GM23338 (cell line): ENCODE measurements around the gene SSTR5. TPM values are rescaled to one million over a fixed set of nuclear protein-coding genes. Genes with fewer than 3 reads are reported as not detected.

Experiments
- ATAC-seq: fragments of 200-7000 bp; cut with Tn5 transposase; 3 replicates; pipeline ENCODE4 v1.9.1; 2020
- DNase-seq: peaks from one replicate; pipeline ENCODE4 v3.0.0-alpha.2; 2015; ENCODE audit warnings: low spot score
- H2AFZ ChIP-seq: fragments of 200-600 bp; sonication (generic); 2 replicates; pipeline ENCODE4 v1.8.0; 2016; ENCODE audit warnings: antibody characterized with exemption, mild to moderate bottlenecking, moderate library complexity
- H3F3A ChIP-seq: fragments of 200-600 bp; sonication (generic); replicated peaks from 2 replicates; pipeline ENCODE4 v1.8.0; 2017; ENCODE audit warnings: antibody characterized with exemption, mixed run types, low read depth
- H3K27ac ChIP-seq: fragments of 200-600 bp; sonication (generic); 2 replicates; pipeline ENCODE4 v1.6.1; 2016; ENCODE audit warnings: low read depth
- H3K27me3 ChIP-seq: fragments of 200-600 bp; sonication (generic); 2 replicates; pipeline ENCODE4 v1.8.0; 2016; ENCODE audit warnings: mild to moderate bottlenecking, mixed run types, moderate library complexity; ENCODE audit not compliant: insufficient read depth
- H3K36me3 ChIP-seq: fragments of 200-600 bp; sonication (generic); 2 replicates; pipeline ENCODE4 v1.8.0; 2016; ENCODE audit warnings: mild to moderate bottlenecking; ENCODE audit not compliant: insufficient read depth
- H3K4me1 ChIP-seq: fragments of 200-600 bp; sonication (generic); 2 replicates; pipeline ENCODE4 v1.8.0; 2016; ENCODE audit warnings: mild to moderate bottlenecking, moderate library complexity; ENCODE audit not compliant: insufficient read depth
- H3K4me2 ChIP-seq: fragments of 200-600 bp; sonication (generic); 2 replicates; pipeline ENCODE4 v1.7.1; 2017; ENCODE audit warnings: mixed run types
- H3K4me3 ChIP-seq: fragments of 200-600 bp; sonication (generic); 2 replicates; pipeline ENCODE4 v1.6.1; 2016; ENCODE audit warnings: mixed run types
- H3K79me2 ChIP-seq: fragments of 200-600 bp; sonication (generic); replicated peaks from 2 replicates; pipeline ENCODE4 v1.8.0; 2017; ENCODE audit warnings: mild to moderate bottlenecking; ENCODE audit not compliant: insufficient read depth
- H3K9me2 ChIP-seq: fragments of 200-600 bp; sonication (generic); 2 replicates; pipeline ENCODE4 v1.8.0; 2017; ENCODE audit not compliant: insufficient read depth
- H4K20me1 ChIP-seq: fragments of 200-600 bp; sonication (generic); replicated peaks from 2 replicates; pipeline ENCODE4 v1.8.0; 2017; ENCODE audit warnings: mild to moderate bottlenecking; ENCODE audit not compliant: insufficient read depth
- H3K27ac Mint-ChIP-seq: 2 replicates; pipeline ENCODE4 v1.8.0; 2020; ENCODE audit warnings: inconsistent platforms, mild to moderate bottlenecking, moderate library complexity, mixed read lengths
- H3K27me3 Mint-ChIP-seq: 3 replicates; pipeline ENCODE4 v1.8.0; 2022; ENCODE audit warnings: low read depth, mild to moderate bottlenecking, moderate library complexity, mixed read lengths, inconsistent platforms; ENCODE audit not compliant: insufficient read depth, poor library complexity
- H3K36me3 Mint-ChIP-seq: 3 replicates; pipeline ENCODE4 v1.8.0; 2021; ENCODE audit warnings: low read depth, mild to moderate bottlenecking, inconsistent platforms, moderate library complexity, mixed read lengths
- H3K4me1 Mint-ChIP-seq: 3 replicates; pipeline ENCODE4 v1.8.0; 2020; ENCODE audit warnings: mild to moderate bottlenecking, inconsistent platforms, mixed read lengths
- H3K4me3 Mint-ChIP-seq: 3 replicates; pipeline ENCODE4 v1.8.0; 2021; ENCODE audit warnings: moderate library complexity, mild to moderate bottlenecking, inconsistent platforms, mixed read lengths
- H3K9me3 Mint-ChIP-seq: 3 replicates; pipeline ENCODE4 v1.8.0; 2020; ENCODE audit warnings: moderate library complexity, mild to moderate bottlenecking, inconsistent platforms, mixed read lengths
- EZH2 ChIP-seq: fragments of 200-600 bp; sonication (generic); IDR thresholded peaks from one replicate; pipeline ENCODE4 v1.8.0; 2017; ENCODE audit warnings: antibody characterized with exemption, mild to moderate bottlenecking, low read depth; ENCODE audit not compliant: unreplicated experiment
- EZH2phosphoT487 ChIP-seq: fragments of 200-600 bp; sonication (generic); IDR thresholded peaks from one replicate; pipeline ENCODE4 v1.8.1; 2018; ENCODE audit warnings: antibody characterized with exemption; ENCODE audit not compliant: unreplicated experiment
- JUNB ChIP-seq: IDR thresholded peaks from one replicate; pipeline ENCODE4 v1.6.1; 2016; ENCODE audit warnings: antibody characterized with exemption; ENCODE audit not compliant: unreplicated experiment
- POLR2AphosphoS5 ChIP-seq: IDR thresholded peaks from 2 replicates; pipeline ENCODE4 v1.6.1; 2016; ENCODE audit warnings: antibody characterized with exemption, low read depth
- STAT1 ChIP-seq: IDR thresholded peaks from one replicate; pipeline ENCODE4 v1.6.1; 2016; ENCODE audit warnings: antibody characterized with exemption; ENCODE audit not compliant: unreplicated experiment
- polyA plus RNA-seq: library from polyadenylated mRNA; unstranded; fragments of >200 nt; fragmentation: Nextera tagmentation; extraction: Ambion mirVana; gene quantifications from 2 replicates; pipeline ENCODE4 v1.2.1, GENCODE V29; 2016
- total RNA-seq: library from RNA; depleted of rRNA; stranded (reverse); fragments of >200 nt; shearing (Covaris generic); gene quantifications from 2 replicates; pipeline ENCODE4 v1.2.3, GENCODE V29; 2014
- TF ChIP-seq, protein P1 (sequence below): fragments of 250-450 bp; sonication (Bioruptor Pico); IDR thresholded peaks from 2 replicates; pipeline ENCODE4 v1.5.0; 2020; ENCODE audit warnings: mild to moderate bottlenecking, moderate library complexity
- TF ChIP-seq, protein P2 (sequence below): IDR thresholded peaks from one replicate; pipeline ENCODE4 v1.6.1; 2018; ENCODE audit warnings: antibody characterized with exemption; ENCODE audit not compliant: unreplicated experiment

The SSTR5 gene
- total and polyA plus RNA-seq, 2 experiments from 2014 or later, result 0.60 to 1.0 TPM

DNA sequence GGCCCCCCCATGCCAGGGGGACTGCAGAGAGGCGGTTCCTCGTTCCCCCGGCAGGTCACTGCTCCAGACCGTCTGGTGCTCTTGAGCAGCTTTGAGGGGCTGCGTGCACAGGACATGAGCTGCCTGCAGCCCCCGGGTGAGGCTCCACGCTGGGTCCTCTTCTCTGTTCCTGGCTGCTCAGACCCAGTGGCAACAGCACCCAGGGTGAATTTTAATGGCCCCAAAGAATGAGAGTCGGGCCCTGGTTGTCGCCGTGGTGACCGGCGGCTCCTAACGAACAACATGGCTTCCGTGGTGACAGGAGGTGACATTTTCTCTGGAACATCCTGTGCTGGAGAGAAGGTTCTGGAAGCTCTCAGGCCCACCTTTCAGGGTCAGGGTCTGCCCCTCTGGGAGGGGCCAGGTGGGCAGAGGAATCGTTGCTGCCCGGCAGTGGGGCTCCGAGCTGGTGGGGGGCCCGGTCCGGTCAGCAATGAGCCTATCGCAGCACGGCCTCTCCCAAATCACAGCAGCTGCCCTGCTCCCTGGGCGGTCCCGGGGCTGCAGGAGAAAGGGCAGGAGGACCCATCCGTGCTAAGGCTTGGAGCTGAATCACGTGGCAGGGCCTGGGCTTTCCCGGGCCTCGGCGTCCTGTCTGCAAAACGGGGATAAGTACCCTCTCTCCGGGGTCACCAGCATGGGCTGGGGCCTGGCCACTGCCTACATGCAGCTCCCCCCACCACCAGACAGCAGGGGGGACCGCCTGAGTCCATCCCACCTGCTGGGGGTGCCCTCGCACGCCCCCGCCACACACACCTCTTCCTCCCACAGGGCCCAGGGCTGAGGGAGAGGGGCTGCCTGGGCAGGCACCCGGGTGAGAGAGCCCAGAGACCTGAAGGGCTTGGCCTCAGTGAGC lies 26.9 kb downstream of the SSTR5 start:
- no peaks in the 10 kb centered on the region for H4K20me1 ChIP-seq
- TF ChIP-seq STAT1, result no peak
- no peak for TF ChIP-seq EZH2
- TF ChIP-seq JUNB, result no peak
- TF ChIP-seq, protein P1, sequence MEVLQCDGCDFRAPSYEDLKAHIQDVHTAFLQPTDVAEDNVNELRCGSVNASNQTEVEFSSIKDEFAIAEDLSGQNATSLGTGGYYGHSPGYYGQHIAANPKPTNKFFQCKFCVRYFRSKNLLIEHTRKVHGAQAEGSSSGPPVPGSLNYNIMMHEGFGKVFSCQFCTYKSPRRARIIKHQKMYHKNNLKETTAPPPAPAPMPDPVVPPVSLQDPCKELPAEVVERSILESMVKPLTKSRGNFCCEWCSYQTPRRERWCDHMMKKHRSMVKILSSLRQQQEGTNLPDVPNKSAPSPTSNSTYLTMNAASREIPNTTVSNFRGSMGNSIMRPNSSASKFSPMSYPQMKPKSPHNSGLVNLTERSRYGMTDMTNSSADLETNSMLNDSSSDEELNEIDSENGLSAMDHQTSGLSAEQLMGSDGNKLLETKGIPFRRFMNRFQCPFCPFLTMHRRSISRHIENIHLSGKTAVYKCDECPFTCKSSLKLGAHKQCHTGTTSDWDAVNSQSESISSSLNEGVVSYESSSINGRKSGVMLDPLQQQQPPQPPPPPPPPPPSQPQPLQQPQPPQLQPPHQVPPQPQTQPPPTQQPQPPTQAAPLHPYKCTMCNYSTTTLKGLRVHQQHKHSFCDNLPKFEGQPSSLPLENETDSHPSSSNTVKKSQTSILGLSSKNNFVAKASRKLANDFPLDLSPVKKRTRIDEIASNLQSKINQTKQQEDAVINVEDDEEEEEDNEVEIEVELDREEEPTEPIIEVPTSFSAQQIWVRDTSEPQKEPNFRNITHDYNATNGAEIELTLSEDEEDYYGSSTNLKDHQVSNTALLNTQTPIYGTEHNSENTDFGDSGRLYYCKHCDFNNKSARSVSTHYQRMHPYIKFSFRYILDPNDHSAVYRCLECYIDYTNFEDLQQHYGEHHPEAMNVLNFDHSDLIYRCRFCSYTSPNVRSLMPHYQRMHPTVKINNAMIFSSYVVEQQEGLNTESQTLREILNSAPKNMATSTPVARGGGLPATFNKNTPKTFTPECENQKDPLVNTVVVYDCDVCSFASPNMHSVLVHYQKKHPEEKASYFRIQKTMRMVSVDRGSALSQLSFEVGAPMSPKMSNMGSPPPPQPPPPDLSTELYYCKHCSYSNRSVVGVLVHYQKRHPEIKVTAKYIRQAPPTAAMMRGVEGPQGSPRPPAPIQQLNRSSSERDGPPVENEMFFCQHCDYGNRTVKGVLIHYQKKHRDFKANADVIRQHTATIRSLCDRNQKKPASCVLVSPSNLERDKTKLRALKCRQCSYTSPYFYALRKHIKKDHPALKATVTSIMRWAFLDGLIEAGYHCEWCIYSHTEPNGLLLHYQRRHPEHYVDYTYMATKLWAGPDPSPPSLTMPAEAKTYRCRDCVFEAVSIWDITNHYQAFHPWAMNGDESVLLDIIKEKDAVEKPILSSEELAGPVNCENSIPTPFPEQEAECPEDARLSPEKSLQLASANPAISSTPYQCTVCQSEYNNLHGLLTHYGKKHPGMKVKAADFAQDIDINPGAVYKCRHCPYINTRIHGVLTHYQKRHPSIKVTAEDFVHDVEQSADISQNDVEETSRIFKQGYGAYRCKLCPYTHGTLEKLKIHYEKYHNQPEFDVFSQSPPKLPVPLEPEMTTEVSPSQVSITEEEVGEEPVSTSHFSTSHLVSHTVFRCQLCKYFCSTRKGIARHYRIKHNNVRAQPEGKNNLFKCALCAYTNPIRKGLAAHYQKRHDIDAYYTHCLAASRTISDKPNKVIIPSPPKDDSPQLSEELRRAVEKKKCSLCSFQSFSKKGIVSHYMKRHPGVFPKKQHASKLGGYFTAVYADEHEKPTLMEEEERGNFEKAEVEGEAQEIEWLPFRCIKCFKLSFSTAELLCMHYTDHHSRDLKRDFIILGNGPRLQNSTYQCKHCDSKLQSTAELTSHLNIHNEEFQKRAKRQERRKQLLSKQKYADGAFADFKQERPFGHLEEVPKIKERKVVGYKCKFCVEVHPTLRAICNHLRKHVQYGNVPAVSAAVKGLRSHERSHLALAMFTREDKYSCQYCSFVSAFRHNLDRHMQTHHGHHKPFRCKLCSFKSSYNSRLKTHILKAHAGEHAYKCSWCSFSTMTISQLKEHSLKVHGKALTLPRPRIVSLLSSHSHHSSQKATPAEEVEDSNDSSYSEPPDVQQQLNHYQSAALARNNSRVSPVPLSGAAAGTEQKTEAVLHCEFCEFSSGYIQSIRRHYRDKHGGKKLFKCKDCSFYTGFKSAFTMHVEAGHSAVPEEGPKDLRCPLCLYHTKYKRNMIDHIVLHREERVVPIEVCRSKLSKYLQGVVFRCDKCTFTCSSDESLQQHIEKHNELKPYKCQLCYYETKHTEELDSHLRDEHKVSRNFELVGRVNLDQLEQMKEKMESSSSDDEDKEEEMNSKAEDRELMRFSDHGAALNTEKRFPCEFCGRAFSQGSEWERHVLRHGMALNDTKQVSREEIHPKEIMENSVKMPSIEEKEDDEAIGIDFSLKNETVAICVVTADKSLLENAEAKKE (CRISPR knock-in tag), result no peak
- TF ChIP-seq POLR2AphosphoS5, result no peak
- TF ChIP-seq EZH2phosphoT487, result no peak
- TF ChIP-seq, protein P2, sequence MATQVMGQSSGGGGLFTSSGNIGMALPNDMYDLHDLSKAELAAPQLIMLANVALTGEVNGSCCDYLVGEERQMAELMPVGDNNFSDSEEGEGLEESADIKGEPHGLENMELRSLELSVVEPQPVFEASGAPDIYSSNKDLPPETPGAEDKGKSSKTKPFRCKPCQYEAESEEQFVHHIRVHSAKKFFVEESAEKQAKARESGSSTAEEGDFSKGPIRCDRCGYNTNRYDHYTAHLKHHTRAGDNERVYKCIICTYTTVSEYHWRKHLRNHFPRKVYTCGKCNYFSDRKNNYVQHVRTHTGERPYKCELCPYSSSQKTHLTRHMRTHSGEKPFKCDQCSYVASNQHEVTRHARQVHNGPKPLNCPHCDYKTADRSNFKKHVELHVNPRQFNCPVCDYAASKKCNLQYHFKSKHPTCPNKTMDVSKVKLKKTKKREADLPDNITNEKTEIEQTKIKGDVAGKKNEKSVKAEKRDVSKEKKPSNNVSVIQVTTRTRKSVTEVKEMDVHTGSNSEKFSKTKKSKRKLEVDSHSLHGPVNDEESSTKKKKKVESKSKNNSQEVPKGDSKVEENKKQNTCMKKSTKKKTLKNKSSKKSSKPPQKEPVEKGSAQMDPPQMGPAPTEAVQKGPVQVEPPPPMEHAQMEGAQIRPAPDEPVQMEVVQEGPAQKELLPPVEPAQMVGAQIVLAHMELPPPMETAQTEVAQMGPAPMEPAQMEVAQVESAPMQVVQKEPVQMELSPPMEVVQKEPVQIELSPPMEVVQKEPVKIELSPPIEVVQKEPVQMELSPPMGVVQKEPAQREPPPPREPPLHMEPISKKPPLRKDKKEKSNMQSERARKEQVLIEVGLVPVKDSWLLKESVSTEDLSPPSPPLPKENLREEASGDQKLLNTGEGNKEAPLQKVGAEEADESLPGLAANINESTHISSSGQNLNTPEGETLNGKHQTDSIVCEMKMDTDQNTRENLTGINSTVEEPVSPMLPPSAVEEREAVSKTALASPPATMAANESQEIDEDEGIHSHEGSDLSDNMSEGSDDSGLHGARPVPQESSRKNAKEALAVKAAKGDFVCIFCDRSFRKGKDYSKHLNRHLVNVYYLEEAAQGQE, result no peak
- no peaks in the 10 kb centered on the region for H3K27me3 ChIP-seq
- no peak overlapping the region for H2AFZ ChIP-seq
- Mint-ChIP-seq H3K4me1 (no peaks in the 10 kb centered on the region), H3K9me3 (no peaks in the 10 kb centered on the region), H3K36me3 (no peaks in the 10 kb centered on the region), H3K27me3 (no peaks in the 10 kb centered on the region), H3K27ac (no peak overlapping the region), H3K4me3 (no peak overlapping the region)
- H3K4me3 ChIP-seq, result no peak overlapping the region
- DNase-seq (no peak), ATAC-seq (no peak)
- 0 out of 2 replicates have a peak, but pooled peaks cover 4% of the 10 kb centered on the region for H3F3A ChIP-seq
- H3K27ac ChIP-seq, result no peak overlapping the region
- no peaks in the 10 kb centered on the region for H3K79me2 ChIP-seq
- H3K36me3 ChIP-seq, result no peaks in the 10 kb centered on the region
- no peak overlapping the region for H3K4me2 ChIP-seq
- no peaks in the 10 kb centered on the region for H3K4me1 ChIP-seq
- no peaks in the 10 kb centered on the region for H3K9me2 ChIP-seq
